HG02678 (cell line): ENCODE results near the gene ZNHIT3.
"Not testable (repeated sequence)": the region's sequence is repeated elsewhere in the genome, so short reads cannot be mapped to it uniquely, and the experiment has no call there.

Experiments used
- ATAC-seq: cut with Tn5 transposase; IDR thresholded peaks from one replicate; pipeline ENCODE4 v1.9.1; 2021; ENCODE audit warnings: mild to moderate bottlenecking, moderate library complexity; ENCODE audit not compliant: unreplicated experiment

Gene ZNHIT3

DNA sequence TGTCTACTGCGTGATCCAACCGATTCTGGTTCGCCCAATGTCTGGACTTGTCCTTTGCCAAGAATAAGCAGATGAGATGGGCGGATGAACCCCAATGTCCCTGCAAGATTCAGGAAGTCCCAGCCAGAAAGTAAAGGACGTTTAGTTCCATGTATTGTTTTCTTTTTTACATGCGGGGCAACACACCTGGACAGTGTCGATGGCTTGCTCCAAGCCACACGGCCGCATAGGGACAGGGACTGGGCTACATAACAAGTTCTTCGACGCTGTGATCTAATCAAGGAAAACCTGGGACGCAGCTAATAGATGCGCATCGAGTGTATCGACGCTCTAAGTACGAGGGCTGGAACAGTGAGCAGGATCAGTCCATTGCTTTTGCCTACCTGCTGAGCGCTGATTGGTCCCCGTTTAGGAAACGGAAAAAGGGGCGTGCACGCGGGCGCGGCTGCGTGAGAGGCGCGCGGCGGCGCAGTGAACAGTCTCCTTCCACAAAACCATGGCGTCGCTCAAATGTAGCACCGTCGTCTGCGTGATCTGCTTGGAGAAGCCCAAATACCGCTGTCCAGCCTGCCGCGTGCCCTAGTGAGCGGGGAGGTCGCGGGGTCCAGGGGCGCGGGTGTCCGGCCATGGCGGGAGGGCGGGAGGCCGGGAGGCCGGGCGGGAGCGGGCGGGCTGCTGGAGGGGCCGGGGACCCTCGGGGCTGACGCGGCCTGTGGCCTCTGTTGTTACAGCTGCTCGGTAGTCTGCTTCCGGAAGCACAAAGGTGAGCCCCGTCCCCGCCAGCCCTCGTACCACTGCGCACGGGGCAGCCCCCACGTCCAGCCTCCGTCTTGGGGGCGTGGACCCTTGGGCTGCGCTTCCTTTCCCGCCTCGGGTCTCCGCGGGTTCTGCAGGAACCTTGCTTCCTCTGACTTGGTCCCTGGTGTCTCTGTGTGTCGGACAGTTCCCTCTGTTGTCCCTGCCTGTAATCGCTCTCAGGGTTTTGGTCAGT lies at the start of gene ZNHIT3:
Gene ZNHIT3, plus strand, starts transcription at position 478 of the 991 bp plus-strand sequence. Its CDS starts 19 bp downstream, at position 497.
- ATAC-seq: peak; percentile 89

DNA sequence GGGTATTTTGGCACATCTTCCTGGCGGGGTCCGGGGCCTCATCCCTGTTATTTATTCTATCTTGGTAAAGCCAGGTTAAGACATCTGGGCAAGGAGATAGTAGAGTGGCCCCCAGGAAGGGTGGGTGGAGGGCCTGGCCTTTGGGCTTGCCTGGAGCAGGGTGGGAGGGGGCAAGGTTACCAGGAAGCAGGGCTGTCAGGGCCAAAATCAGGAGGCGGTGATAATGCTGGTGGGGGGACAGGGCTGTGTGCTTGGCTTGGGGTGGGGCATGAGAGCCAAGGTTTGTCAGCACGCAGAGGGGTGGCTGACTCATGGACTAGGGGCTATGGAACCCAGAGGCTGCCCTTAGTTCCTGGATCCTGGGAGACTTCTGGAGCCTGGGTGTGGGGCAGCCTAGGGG lies 44.7 kb upstream of the ZNHIT3 start:
- not testable (repeated sequence) for ATAC-seq

DNA sequence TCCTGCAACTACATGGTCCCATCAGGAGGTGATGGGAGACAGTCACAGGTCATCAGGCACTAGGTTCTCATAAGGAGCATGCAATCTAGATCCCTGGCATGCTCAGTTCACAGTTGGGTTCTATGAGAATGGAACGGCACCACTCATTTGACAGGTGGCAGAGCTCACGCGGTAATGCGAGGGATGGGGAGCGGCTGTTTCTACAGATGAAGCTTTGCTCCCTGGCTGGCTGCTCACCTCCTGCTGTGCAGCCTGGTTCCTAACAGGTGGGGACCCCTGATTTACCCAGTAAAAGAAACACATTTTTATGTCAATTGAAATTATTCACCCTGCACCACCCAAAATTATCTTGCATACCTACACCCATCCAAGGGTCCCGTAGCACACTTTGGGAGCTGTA lies 42.7 kb upstream of the ZNHIT3 start:
- ATAC-seq: no peak

DNA sequence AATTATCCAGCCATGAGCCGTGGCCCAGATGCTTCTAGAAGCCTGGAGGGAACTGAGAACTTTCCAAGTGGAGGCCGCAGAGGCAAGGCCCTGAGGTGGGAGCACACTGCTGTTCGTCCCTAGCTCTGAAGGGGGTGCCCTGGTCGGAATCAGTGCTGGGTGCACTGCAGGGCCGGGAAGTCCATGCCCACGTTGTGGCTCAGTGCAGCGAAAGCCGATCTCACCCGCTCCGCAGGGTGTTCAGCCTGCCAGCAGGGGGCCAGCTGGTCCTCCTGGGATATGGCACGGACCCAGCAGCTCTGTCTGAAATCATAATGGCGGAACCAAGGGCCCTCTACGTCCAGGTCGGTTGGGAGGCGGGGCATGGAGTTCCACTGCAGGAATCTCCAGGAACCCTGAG lies 36.5 kb upstream of the ZNHIT3 start:
- not testable (repeated sequence) for ATAC-seq

DNA sequence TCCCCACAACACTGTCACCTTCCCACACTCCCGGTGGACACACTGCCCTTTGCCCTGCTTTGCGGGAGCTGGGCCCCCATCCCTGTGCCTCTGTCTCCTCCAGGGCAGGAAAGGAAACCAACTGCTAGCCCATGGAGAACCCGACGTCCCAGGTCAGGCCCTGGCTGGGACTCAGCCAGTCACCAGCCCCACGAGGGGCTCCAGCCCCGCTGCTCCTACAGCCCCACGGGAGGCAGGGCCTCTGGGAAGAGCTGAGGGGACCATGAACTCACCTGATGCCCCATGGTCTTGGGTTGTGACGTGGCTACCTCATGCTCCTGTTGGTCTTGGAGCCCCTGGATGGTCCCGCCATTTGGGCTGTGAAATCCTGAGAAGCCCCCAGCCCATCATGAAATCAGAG lies 33.6 kb upstream of the ZNHIT3 start:
- not testable (repeated sequence) for ATAC-seq

DNA sequence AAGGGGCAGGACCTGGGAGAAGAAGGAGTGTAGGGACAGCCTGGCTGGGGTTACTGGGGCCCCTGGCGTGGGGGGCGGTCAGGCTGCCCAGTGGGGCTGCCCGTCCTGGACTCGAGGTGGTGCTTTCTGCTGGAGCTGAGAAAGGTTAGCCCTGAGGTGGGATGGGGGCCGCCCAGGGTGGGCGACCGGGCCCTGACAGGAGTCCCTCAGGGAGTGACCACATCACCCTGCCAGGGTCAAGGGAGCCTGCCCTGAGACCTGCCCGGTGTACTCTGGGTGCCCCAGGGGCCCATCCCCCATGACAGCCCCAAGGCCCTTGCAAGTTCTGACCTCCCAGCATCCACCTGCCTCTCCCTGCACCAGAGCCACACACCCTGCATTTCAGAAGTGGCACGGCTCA lies 28.8 kb upstream of the ZNHIT3 start:
- not testable (repeated sequence) for ATAC-seq

DNA sequence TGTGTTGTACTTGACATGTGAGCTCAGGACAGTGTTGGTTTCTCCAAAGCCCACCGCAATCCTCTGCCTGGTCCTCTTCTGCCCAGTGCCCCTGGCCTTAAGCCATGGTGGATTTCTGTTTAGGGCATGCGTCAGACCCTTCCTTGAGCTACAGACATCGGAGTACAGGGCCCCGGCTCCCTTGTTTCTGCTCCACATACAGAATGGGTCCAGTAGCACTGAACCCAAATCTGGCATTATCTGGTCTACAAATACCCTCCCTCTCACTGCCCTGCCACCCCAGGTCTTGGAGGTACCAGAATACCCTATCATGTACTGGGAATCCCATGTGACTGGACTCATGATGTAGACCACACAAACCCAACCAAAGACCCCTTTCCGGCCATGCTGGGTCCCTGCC lies 27.4 kb upstream of the ZNHIT3 start:
- no peak for ATAC-seq

DNA sequence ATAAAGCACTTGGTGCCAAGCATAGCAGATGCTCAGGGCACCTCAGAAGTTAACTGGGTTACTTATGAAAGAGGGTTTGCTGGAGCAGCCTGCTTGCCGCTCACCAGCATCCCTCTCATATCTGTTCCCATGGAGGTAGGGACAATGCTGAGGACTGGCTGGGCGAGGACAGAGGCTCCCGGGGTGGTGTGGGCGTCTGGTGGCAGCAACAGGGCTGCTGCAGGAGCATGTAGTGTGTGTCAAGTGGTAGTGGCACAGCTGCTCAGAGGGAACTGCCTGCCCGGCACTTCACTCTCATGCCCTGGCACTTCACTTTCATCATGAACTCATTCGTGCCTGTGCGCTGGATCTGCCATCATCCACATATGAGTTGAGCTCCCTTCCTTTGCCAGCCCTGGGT lies 26.9 kb upstream of the ZNHIT3 start:
- ATAC-seq: no peak

DNA sequence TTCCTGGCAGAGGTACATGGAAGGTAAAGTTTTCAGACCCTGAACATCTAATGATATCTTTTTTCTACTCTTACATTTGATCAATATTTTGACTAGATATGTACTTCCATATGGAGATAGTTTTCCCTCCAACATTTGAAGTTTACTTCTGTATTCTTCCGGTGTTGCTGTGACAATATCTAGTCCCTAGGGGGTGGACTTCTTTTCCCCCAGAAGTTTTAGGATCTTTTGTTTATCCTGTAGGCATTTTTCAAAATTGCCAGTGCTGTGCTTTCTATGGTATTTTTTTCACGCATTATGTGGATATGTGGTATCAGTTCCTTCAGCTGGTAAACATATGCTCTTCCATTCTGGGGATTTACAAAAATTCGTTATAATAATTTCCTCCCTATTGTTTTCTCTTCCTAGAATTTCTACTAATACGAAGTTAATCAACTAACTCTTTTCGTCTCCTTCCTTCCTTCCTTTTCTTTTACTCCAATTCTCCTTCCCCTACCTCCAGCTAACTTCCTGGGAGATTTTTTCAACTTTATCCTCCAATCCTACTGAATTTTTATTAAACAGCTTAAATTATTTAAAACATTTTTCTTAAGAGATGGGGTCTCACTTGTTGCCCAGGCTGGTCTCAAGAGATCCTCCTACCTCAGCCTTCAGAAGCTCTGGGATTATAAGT lies 26.1 kb upstream of the ZNHIT3 start:
- ATAC-seq: no peak

DNA sequence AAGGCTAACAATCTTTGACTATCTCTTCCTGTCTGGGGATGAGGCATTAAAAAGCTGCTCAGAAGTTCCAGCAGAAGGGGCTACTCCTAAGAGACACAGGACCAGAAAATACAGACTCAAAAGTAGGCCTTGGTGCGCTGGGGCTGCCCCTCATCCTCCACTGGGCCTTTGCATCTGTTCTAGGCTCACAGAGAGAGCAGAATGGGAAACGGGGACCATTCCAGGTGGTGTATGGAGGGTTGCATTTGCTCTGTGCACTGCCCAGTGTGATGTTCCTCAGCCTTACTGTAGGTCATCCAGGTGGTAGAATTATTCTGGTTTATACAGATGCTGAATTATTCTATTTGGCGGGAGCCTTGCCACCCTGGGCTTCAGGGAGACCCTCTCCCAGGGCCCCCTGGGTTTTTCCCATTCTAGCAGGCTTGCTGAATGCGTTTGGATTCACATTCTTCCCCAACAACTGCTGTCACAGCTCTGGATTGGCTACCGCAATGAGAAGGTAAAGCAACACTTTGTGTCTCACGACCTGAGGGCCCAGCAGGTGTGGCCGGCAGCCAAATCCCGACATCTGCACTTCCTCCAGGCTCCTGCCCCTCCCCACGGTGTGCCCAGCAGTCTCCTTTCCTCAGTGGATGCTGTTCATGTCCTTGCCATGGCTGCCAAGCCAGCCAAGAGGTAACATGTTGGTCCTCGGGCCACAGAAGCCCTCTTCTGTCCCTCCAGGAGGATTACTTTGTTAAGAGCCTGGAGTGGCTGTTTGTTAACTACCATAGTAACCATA lies 25.0 kb upstream of the ZNHIT3 start:
- ATAC-seq: no peak

DNA sequence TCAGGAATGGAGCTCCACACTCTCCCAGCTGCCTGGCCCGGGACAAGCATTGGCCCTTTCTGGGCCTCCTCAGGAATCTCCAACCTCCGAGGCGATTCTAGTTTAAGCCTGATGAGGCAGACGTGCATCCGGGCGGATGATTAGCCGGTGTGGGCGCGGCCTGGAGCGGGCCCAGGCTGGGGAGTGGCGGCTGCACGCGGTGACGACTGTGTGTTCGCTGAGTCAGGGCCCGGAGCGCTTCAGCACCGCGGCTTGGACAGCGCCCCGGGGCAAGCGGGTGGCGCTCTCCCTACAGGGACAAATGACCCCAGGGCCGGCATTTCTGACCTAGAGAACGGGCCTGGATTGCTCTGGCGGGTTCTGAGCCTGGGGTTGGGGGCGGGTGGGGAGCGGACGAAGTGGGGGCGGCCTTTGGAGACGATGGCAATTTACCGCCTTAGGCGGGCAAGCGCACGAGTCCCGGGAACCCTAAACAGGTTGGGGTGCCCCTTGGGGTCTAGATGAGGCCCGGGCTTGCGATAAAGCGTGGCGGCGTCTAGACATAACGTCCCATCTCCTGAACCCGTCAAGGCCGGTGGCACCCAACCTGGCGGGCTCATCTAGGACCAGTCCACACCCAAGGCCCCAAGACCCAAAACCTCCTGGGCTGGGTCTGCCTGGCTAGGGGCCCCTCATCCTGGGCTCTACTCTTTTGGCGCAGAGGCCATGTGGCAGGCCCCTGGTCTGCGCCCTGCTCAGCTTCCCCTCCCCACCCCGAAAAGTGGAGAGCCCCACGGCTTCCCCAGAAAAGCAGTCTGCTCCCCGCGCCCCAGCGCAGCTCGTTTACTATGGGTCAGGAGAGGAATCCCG lies 22.3 kb upstream of the ZNHIT3 start:
- ATAC-seq: no peak

DNA sequence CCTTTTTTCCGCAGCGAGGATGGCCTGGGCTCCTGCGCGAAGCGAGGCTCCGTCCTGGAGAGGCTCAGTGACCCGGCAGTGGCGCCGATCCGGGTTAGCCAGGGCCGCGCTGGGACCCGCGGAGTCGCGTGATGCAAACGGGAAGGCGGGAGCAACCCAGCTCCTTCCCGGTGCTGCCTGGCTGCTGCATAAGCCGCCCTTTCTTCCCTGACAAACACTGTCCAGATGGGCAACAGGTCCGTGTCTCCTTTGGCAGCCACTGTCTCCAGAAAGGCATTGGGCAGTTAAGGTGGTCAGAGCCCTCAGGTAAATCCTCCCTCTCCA lies 21.8 kb upstream of the ZNHIT3 start:
- ATAC-seq: no peak

DNA sequence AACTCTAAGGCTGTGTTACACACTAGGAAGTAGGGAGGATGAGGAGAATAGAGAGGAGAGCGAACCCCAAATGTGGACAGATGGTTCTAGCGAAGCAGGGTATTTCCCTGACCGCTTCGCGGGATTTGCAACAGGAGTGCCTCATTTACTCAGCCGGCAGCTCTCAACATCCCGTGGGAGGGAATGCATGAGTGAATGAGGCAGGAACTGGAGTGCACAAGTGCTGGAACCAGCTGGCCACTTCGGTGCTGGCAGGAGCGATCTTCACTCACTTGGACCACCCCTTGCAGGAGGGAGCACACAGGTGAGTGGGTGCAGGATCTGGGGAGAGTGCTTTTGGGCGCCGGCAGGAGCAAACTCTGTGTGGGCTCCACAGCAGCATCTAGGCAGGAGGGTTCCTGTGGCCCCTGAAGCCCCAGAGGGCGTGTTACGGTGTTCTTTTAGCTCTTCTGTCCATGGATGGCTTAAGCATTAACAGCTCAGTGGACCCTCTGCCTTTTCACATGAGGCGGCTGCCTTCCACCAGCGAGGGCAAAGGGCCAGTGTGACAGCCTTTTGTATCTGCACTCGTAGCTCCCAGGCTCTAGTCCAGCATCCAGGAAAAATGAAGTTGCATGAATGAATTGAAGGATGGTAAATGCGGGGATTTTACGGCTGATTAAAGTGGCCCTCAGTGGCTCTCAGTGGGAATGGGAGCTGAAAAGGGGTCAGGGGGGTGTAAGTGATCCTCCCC lies 17.4 kb upstream of the ZNHIT3 start:
- no peak for ATAC-seq

DNA sequence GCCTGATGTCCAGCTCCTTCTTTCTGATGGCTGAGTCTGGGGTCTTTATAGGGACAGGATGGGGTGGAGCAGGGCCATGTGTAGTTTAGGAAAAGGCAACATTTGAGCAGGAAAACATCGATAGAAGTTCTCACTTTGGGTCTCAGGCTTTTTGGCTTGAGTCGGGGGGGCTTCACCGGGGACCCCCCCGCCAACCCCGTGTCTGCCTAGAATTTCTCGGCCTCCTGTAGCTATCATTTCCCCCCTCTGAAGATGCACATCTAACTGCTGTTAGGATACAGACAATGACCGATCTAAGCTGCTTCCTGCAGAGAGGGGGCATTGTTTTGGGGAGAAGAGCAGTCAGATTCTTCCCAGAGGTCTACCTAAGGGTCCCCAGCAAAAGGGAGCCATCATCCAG lies 16.7 kb upstream of the ZNHIT3 start:
- no peak for ATAC-seq

DNA sequence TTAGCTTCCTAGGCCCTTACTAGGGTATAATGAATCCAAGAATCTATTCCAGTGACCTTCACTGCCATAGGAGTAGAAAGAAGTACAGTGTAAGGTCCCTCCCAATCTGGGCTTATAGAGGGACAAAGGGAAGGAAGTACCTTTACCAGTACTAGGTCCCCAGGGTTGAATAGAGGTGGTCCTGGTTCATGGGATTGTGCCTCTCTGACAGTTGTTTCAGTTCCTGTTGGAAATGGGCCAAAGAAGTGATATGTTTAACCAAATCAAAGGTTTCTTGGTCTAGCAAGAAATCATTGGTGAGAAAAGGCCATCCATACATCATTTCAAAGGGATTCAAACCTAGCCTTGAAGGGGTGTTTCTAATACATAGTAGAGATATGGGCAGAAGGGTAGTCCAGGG lies 16.0 kb upstream of the ZNHIT3 start:
- ATAC-seq: no peak

DNA sequence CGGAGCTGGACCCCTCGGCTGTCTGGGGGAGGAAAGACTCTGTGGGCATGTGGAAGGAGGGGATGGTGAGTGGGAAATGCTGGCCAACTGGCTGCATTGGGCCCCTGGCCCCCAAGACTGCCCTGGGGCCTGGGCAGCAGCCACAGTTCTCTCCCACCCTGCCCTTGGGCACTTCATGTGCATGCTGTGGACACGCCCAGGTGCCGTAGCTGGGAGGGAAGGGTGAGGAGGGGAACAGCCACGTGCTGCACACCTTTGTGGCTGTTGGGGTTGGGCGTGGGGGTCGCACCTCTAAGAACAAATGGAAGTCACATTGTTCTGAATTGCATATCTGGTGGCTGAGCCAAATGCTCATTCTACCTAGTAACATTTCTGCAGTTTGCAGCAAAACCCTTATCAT lies 11.9 kb upstream of the ZNHIT3 start:
- ATAC-seq: no peak

DNA sequence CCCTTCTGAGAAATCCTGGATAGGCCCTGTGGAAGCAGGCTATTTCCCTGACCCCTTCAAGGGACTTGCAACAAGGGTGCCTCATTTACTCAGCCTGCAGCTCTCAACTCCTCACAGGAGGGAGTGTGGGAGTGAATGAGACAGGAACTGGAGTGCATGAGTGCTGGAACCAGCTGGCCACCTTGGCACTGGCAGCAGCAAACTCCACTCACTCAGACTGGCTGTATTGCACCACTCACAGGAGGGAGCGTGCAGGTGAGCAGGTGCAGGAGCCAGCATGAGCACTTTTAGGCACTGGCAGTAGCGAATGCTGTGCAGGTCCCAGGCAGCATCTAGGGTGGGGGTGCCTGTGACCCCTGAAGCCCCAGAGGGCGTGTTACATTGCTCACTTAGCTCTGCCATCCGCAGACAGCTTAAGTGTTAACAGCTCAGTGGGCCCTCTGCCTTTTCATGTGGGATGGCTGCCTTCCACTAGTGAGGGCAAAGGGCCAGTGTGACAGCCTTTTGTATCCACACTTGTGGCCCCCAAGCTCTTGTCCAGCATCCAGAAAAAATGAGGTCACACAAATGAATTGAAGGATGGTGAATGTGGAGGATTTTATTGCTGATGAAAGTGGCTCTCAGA lies 11.0 kb upstream of the ZNHIT3 start:
- no peak for ATAC-seq

DNA sequence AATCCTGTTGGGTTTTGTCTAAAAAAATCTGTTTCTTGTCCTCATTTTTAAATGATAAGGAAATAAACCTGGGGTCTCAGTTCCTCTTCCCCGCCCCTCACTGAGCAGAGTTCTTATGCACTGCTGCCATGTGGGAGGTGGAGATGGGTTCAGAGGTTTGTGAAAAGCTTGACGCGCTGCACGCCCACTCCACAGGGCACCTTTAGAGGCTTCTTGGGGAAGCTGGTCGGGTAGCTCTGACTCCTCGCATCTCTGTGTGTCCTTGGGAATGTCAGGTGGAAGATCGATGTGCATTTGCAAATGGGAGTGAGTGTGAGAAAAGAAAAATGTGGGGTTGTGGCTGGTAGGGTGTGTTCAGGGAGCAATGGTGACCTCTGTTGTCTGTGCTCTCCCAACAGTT lies 4.7 kb upstream of the ZNHIT3 start:
- ATAC-seq: no peak
